Activated CD8-positive, alpha-beta memory T cell treated with anti-CD3 and anti-CD28 coated beads, Interleukin-2, amount 50 U/mL, for 24 hours (primary cell): ENCODE results near the gene ELOVL5.
"Not testable (repeated sequence)": the region's sequence is repeated elsewhere in the genome, so short reads cannot be mapped to it uniquely, and the experiment has no call there.

Experiments used
- DNase-seq: peaks from one replicate; pipeline ENCODE4 v3.0.0-alpha.2; 2020; ENCODE audit errors: extremely low read depth

ELOVL5 gene

DNA sequence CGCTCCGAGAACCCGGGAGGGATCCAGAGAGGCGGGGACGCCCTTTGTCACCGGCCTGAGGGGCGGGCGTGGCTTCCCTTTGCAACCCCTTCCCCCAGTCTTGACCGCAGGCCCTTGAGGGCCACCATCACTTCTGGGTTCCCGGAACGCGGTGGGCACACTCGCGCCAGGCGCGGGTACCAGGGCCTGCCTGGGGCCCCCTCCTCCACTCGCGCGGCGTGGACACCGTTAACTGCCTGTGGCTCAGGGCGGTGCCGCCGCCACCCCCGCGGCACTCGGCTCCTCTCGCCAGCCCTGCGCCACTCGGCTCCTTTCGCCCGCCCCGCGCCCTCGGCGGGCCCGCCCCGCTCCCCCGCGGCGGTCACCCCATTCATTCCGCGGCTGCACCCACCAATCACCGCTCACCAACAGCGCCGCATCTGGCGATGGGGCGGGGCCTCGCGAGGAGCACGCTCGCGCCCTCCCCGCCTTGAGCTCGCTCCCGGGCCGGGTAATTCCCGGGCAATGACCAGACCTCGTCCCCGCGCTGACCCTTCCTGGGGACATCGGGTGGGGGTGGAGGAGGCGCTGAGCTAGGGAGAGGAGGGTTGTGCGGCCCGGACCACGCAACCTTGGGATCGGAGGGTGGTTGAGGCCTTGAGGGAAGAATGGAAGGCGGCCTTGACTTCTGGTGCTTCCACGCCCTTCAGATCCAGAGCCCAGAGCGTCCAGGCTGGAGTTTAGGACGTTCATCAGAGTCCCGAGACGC, 10.5 kb upstream of the ELOVL5 start:
- peak; percentile 64 for DNase-seq

DNA sequence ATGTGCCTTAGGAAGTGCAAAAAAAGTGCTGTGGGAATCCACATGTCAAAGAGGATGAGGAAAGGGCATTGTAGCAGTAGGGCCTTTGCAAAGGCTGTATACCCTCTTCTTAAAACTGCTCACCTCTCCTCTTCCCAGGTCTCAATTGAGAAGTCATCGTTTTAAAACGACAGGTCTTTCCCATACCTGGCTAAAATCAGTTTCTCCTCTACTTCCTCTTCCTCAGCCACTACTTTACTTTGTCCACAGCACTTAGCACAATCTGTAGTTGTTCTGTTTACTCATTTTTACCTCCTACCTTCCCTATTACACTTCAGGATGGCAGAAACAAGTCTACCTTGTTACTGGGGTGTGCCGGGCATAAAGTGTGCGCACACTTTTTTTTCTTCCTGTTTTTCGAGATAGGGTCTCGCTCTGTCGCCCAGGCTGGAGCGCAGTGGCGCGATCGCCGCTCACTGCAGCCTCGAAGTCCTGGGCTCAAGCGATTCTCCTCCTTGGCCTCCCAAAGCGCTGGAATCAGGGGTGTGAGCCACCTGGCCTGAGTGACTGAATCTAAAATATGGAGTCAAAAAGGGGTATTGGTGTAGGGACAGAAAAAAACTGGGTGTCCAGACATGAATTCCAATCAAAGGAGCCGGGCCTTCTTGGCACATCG, 9.8 kb upstream of the ELOVL5 start:
- no peak for DNase-seq

DNA sequence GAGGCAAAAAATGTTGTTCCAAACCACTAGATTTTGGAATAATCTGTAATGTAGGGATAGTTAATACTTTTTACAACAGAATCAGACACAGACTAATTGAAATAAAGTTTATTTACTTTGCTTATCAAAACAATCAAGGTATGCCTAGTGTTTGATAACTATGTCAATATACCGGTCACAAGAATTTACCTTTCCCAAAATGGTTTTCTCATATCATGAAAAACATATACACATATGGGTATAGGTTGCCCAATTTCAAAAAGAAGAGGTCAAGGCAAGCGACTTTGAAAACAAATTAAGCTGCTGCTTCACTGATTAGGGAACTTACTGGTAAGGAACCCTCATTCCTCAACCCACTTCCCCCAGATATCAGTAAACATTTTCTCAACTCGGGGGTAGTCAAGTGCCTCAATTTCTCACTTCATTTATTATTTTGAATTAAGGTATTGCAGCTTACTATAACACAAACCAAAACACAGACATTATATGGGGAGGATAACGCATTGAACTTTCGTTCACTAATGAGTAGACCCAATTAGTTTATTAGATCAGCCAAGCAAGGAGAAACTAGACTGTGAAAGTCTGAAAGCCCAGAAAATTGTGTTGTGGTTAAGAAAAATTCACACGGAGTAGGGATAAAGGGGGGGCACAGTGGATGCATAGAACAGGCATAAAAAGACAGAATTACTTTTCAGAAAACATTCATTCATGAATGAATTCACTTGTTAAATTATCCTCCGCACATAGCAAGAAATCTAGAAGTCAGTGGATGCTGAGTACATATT, 9.0 kb upstream of the ELOVL5 start:
- DNase-seq, result no peak

DNA sequence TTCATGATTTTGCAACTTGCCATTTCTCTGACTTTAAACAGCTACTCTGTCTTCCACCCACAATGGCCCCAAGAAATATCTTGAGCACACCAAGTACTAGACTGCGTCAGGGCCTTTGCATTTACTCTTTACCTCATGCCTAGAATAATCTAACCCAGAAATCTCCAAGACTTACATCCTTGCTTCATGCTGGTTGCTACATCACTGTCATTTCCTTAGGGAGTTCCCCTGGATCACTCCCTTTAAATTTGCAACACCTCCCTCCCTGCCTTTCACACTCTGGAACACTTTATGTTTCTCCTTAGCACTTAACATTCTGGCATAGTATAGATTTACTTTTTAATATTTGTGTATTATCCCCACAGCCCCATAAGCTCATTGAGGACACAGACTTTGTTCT, 4.9 kb upstream of the ELOVL5 start:
- no peak for DNase-seq

DNA sequence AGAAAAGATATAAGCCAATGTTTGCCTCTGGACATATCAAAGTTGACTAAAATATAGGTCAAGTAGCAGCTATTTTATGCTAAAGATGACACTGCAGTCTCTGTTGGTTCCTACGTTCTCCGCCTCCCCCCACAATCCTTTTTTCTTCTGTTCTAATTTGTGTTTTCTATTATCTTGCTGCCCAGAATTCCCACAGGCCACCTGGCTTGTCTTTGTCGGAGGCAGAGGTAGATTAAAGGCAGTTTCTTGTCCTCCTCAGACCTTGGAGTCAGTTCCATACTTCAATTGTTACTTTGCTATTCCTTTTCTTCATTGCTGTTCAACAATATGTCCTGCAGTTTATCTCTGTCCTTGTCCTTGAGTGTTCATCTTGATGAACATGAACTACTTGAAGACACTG, 3.6 kb upstream of the ELOVL5 start:
- no peak for DNase-seq

DNA sequence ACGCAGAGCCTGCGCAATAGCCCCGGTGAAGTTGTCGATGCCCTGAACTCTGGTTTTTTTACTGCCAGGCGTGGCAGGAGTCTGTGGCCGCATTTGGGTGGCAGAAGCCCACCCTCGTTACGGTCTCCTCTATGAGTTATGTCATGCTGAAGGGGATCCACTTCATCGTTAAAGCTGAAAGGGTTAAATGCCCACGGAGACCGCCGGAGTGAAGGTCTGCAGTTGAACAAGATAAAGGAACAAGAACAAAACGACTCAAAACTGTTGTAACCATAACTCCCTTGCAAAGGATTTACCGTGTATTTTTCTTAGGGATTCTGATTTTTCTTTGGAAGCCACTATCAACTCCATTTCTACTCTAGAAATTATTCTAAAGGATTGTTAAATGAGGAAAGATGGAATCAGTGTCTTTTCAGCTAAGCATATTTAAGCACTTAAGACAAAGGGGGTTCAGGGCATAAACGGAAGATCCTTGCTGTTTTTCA, 501 bp upstream of the ELOVL5 start:
- no peak for DNase-seq

DNA sequence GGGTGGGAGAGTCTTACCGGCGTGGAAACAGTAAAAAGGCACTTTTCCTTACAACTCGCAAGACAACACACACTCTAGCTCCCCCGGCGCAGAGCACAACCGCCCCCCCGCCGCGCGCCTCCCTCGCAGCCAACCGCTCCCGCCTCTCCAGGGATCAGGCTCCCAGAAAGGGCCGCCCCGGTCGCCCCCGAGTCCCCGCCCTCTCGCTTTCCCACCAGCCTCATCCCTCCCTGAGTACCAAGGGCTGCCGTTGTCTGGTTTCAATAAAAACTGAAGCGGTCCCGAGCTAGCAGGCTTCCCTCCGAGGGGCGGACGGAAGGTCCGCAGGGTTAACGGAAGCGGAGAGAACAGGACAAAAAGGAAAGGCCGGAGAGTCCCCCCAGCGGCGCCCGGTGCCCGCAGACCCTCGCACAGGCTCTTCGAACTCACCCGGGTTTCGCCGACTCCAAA, 804 bp downstream of the ELOVL5 start:
- DNase-seq, result no peak

DNA sequence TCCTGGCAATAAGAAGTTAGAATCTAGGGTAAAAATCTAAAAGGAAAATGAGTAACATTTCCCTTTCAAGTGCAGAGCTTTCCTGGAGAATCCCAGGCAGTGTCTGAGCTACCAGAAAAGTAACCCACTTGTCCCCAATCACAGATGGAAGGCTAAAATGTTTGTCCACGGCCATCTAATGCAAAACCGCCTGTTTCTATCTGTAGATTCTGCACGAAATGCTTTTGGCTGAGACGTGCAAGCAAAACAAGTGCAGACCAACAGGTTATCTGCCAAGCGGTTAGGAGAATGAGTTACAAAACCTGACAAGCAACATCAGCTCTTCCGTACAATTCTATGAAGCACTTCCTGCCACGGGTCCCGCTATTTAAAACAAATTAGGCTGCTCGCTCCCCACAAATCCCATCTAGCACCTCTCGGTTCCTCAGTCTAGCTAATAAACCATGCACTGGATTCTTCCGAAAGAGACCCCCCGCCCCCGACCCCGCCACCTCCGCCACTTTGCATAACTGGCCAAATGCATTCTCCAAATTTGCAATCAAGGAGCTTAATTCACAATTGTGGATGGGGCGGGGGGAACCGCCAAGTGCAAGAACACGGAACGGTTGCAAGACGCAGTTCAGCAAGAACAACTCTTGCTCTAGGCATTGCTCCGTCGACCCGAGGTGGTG, 1.4 kb downstream of the ELOVL5 start:
- no peak for DNase-seq

DNA sequence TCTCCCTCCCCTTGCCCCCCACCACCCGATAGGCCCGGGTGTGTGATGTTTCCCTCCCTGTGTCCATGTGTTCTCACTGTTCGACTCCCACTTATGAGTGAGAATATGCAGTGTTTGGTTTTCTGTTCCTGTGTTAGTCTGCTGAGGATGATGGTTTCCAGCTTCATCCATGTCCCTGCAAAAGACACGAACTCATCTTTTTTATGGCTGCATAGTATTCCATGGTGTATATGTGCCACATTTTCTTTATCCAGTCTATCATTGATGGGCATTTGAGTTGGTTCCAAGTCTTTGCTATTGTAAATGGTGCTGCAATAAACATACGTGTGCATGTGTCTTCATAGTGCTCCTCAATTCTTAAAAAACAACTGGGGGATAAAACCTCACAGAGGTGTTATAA, 2.7 kb downstream of the ELOVL5 start:
- not testable (repeated sequence) for DNase-seq

DNA sequence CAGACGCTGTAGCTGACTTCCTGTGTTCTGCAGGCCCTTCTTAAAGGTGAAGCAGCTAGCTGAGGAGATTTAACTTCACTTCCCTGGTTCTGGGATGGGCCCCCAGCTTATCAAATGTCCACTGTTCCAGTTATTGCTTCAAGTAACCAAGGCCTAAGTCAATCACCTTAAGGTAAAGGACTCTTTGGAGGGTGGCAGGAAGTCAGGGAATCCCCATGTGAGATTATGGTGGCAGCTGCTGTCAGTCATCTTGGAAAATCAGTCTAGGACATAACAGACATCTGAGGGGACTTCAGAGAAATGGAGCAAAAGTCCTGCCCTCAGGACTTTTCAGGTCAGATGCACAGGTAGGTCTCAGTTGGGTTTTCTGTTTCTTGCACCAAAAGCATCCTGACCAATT, 3.8 kb downstream of the ELOVL5 start:
- no peak for DNase-seq

DNA sequence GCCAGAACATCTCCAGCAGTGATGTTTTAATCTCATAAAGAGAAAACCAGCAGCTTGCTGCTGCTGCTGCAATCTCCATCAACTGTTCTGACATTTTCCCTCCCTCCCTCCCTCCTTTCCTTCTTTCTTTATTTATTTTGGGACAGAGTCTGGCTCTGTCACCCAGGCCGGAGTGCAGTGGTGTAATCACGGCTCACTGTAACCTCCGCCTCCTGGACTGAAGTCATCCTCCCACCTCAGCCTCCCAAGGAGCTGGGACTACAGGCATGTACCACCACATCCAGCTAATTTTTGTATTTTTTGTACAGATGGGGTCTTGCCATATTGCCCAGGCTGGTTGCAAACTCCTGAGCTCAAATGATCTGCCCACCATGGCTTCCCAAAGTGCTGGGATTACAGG, 5.7 kb downstream of the ELOVL5 start:
- no peak for DNase-seq

DNA sequence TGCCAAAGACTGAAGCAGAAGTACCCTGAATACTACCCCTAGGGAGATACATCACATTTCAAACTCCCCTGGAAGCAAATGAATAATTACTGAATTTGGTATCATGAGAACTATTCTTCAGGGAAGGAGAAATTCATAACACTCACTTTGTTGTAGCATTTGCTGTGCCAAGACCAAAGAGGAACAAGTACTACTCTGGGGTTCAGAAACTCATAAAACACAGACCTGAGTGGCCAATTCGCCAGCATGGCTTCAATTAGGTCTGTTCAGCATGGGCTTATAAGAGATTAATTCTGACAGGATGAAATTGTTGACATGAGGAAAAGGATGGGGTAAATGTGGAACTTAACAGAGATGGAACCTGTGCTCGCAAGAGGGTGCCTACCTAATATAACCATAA, 6.5 kb downstream of the ELOVL5 start:
- DNase-seq, result no peak

DNA sequence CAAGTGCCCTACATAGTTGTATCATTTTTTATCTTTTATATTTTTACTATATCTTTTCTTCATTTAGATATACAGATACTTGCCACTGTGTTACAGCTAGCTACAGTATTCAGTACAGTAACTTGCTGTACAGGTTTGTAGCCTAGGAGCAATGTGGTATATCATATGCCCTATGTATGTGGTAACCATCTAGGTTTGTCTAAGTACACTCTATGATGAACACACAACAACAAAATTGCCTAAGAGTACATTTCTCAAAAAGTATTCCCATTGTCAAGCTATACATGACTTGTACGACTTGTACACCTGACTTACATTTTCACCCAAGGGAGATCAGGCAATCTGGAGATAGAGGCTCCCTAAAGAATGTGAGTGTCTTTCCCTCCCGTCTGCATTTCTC, 8.2 kb downstream of the ELOVL5 start:
- no peak for DNase-seq

DNA sequence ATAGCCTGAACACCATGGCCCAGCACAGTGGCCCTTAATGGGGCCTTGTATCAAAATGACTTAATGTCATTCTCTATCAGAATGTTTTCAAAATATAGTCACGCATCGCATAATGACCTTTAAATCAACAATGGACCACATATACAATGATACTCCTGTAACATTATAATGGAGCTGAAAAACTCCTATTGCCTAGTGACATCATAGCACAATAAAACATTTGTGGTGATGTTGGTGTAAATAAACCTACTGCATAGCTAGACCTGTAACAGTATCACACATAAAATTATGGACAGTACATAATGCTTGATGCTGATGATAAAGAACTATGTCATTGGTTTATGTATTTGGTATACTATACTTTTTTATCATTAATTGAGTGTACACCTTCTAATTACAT, 9.3 kb downstream of the ELOVL5 start:
- DNase-seq, result no peak

DNA sequence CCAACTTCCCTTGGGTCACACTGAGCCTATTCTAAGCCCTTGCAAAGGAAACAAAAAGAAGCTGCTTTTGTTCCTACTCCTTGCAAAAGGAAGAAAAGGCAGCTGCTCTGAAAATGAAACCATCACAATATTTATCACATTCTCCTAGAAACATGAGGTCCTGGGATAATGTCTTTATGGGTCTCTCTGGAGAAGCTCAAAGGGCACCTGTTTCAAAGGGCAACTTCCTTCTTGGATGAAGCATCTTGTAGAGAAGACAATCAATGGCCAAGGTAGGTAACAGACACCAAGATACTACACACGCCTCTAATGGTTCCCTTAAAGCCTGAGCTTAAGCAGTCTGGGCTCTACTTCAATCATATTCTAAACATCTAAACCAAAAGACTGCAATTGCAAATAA, 10.4 kb downstream of the ELOVL5 start:
- no peak for DNase-seq

DNA sequence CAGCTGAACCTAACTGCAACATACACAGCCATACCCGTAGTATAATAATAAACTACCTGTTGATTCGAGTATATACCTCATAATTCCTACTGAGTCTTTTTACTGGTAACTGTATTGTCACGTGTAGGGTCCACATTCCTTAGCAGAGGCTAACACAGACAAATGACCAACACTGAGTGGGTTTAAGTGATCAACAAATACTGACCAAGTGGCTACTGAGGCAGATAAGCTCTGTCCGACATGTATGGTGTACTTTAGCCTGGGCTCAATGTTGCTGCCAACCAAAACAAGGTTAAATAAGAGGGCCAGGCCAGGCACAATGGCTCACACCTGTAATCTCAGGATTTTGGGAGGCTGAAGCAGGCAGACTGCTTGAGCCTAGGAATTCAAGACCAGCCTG, 12.7 kb downstream of the ELOVL5 start:
- DNase-seq, result no peak

DNA sequence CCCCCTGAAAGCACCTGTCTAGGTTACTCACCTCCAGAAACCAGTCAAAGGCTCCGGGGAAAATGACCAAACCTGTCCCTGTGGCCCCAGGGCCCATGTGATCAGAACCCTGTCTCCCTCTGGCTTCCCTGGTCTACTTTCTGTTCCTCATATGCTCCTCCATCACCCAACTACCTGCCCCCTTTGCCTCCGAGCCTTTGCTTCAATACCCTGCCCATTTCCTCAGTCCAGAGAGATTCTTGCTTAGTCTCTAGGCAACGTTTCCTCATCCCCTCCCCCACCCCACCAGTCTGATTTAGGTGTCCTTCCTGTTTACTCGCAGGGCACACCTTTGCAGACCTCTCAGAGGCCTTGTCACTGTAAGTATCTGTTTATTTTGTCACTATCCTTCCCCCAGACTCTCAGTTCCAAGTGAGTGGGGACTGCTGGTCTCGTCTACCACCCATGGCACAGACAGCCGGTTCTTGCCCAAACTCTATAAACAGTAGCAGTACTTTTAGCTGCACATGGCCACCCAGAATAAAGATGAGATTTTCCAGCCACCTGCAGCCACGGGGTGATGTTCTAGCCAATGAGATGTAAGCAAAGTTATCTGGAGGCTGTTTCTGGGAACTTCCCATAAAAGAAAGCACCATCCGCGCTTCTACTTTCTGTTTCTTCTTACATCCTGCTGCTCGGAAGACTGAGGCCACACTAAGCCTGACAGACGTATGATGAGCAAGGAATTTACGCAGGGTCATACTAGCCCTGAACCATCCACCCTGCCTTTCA, 13.3 kb downstream of the ELOVL5 start:
- peak; percentile 27 for DNase-seq

DNA sequence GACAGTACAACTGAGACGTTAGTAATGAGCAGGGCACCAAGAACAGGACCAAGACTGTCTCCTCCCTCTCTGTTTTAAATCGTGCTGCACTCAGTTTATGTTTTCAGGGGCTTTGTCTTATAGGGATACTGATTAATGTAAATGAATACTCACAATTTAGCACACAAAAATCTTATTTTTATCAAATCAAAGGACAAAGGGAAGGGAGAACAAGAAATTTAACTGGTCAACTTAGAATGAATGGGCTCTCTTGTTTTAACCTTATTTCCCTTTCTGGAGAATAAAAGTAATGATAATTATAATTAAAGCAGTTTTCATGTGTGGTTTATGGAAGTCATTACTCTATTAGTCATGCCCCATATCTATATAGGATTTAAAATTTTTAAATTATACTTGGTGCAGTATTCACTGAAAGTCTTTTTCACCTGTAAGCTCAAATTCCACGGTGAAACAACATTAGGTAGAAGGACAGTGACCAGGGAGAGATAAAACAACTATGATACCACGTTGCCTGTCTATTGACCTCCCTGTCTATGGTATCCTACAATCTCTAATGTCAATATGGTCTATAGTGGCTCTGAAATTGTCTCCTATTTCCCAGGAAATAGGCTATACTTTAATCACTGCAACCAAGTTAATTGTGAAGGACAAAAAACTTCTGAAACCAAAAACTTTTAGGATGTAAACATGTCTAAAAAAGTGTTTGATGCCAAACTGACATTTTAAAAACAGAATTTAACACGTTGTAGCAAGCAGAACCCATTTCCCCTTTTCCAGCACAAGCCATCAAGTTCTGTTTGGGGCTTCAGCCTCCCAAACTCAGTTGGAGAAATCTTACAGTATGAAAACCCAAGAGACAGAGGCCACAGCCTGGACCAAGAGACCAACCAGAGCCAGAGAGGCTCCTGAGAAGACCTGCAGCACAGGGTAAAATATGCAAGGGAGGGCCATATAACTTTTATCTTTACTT, 15.0 kb downstream of the ELOVL5 start:
- DNase-seq, result no peak

DNA sequence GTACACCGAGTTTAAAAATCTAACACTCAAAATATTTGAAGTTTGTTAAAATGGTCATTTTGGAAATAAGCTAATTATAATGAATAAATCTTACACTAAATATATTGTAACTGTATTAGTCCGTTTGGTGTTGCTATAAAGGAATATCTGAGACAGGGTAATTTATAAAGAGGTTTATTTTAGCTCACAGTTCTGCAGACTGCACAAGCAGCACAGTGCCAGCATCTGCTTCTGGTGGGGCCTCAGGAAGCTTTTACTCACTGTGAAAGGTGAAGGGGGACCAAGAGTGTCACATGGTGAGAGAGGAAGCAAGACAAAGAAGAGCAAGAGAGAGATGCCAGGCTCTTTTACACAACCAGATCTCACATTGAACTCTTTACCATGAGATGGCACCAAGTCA, 17.1 kb downstream of the ELOVL5 start:
- DNase-seq, result no peak

DNA sequence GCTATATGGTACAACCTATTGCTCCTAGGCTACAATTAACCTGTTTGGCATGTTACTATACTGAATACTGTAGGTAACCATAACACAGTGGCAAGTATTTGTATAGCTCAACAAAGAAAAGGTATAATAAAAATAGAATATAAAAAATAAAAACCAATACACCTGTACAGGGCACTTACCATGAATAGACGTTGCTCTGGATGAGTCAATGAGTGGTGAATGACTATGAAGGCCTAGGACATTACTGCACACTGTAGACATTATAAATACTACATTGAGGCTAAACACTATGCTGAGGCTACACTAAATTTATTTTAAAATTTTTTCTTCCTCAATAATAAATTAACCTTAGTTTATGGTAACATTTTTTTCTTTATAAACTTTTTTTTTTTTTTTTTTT, 18.6 kb downstream of the ELOVL5 start:
- DNase-seq, result no peak
